Right hindlimb (tissue), 1 donor: ENCODE results near the gene MAT2B.

Experiments
- DNase-seq: peaks from one replicate; pipeline ENCODE4 v3.0.0-alpha.2; 2018

The MAT2B gene

DNA sequence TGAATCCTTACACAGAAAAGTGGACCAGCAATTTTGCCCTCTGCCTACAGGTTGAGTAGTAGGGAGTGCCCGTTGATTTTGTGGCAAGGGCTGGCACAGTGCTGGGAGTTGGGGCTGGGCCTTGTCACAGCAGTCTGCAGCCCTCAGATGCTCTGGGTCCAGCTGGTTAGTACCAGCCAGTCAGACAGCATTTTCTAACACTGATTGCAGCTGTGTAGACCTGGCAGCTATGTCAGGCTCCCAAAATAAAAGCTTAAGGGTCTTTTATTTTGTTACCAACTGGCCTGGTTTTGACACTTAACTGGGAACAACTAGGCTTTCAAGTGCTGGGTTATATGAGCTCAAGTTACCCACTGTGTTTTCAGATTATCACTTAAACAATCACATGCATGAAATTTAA, 57.7 kb downstream of the MAT2B start:
- DNase-seq = no peak

DNA sequence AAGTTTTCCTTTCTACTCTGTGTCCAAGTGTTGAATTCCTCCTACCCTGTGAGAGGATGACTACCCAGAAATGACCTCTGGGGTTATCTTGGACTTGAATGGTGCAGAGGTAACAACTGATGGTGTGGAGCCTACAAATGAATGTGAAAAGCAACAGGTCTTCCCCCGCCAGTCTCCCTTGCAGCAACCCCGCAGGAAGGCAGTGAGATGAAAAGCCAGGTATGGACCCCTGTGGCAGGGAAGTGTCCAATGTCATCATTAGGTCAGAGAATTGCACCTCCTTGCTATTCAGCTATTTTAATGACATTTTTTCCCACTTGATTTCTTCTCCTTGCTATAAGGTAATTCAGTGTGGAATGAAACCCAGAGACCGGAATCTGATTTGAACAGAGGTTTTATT, 58.5 kb downstream of the MAT2B start:
- no peak for DNase-seq

DNA sequence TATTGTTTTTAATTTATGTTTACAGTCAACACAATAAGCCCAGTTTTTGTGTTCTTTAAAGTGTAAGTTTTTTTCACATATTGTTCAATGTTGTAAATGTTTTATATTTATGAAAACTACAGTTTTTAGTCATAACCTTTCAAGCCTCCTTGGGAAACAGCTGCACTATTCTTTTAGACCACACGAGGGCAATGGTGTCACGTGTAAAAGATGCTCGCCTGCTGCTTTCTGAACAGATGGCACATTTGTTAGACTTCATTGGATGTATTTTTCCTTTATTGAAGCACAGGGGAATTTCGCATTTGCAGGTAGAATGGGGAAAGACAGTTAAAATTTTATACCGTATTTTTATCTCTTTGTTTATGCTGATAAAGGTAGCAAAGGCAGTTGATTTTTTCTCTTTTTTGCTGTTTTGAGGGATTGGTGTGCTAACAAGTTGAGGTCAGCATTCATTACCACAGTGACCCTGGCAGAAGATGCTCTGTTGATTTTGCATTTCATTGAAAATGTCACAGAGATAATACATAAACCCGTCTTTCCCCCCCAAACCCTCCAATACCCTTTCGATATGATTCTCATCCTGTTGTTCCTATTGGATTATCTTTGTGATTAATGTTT, 59.0 kb downstream of the MAT2B start:
- peak; percentile 67 for DNase-seq

DNA sequence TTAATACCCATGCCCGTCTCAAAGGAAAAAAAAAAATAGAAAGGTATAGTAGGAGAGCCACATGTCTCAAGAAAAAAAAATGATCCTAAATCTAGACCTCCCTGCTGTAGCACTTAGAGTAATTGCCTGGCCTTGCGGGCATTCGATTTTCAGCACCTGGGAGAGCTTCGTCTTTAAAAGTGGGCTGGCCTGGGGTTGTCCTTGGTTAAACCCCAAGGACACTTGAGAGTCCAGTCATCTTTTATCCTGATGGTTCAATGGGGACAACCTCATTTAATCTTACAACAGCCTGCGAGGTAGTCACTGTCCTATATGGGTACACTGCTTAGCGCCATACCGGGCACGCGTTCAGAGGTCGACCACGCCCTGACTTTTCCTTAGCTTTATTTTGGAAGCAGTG, 60.1 kb downstream of the MAT2B start:
- DNase-seq = no peak

DNA sequence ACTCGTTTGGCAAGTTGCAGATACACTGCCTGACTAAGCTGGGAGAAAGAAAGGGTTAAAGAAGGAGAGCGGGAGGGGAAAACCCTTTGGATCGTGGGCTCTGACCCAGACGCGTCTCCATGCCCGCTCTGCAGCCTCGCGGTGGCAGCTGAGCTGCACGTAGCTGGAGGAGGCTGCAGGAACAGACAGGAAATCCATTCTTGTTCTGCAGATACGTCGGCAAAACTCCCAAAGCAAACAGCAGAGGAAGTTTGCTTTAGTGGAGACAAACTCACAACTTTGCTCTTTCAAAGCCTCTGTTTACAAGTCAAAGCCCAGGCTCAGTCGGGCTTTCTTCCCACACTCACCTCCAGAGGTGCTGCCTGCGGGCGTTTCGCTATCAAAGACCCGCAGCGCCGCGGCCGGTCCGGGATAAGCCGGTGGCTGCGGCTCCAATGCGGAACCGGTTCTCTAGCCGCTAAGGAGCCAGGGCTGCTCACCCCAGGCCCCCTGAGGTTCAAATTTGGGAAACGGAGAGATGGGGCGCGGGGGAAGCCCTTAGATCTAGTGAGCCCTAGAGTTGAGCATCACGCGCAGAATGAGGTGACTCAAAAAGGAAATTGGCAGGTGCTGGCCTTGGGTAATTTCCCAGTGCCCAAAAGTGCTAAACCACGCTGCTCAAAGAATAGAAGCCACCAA, 60.7 kb downstream of the MAT2B start:
- DNase-seq = peak; percentile 30

DNA sequence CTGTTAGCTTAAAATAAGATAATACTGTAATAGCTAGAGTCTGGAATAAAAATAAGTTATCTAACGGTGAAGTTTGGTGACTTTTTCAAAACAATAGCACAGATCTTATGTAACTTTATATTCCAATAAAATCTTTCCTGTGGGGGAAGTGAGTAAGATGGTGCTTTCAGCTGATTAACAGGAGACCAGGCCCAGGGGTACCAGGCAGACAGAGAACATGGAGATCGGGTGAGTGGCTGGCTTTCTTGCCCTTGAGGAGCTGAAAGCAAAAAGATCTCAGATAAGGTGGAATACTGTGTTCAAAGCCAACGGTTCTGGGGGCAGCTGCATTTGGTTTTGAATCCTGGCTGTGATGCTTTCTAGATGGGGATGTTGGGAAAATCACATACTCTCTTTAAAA, 61.3 kb downstream of the MAT2B start:
- DNase-seq = no peak

DNA sequence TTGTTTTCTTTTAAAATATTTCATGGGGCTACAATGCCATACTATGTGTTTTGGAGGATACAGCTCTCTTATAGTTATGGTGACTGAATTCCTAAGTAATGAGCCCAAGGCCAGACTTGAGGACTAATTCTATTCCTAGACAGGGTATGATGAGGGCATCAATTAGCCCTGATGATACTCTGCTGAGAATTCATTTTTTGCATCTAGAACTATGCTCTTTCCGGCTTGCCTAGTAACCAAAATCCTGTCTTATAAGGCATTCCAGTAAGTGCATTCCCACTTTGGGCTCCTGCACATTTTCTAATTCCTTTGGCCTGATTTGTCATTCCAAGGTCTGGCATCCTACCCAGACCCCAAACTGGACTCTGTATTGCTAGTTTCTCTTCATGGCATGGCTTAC, 62.4 kb downstream of the MAT2B start:
- no peak for DNase-seq
